Measurements from ENCODE around the gene LYPD4.

- TF ChIP-seq CTCF (IDR thresholded peaks at IDR 0.05) (no peak), EZH2phosphoT487 (IDR thresholded peaks at IDR 0.05) (no peak)
Observed at GRCh38 chr19:41862445-41862986, 18.0 kb upstream of the LYPD4 start.
